Muscle of leg (tissue), 11 donors: ENCODE results near the gene OR51M1. TPM values are rescaled to one million over a fixed set of nuclear protein-coding genes. Genes with fewer than 3 reads are reported as not detected.
"Not testable (repeated sequence)": the region's sequence is repeated elsewhere in the genome, so short reads cannot be mapped to it uniquely, and the experiment has no call there.

Source experiments
- DNase-seq: peaks from one replicate; pipeline ENCODE4 v3.0.0; 2013
- H3K27ac ChIP-seq: one replicate; pipeline ENCODE4 v1.5.1; 2013; ENCODE audit warnings: mild to moderate bottlenecking, low read length, control low read depth
- H3K27me3 ChIP-seq: one replicate; pipeline ENCODE4 v1.6.1; 2013; ENCODE audit warnings: low read length; ENCODE audit not compliant: control insufficient read depth, insufficient read depth
- H3K36me3 ChIP-seq: one replicate; pipeline ENCODE4 v1.6.1; 2013; ENCODE audit warnings: low read length; ENCODE audit not compliant: control insufficient read depth, insufficient read depth
- H3K4me1 ChIP-seq: one replicate; pipeline ENCODE4 v1.6.1; 2013; ENCODE audit warnings: low read length; ENCODE audit not compliant: control insufficient read depth, insufficient read depth
- H3K4me3 ChIP-seq: one replicate; pipeline ENCODE4 v1.5.1; 2013; ENCODE audit warnings: low read length, control low read depth
- H3K9me3 ChIP-seq: replicated peaks from 2 replicates; pipeline ENCODE4 v1.6.1; 2013; ENCODE audit warnings: low read depth, low read length; ENCODE audit not compliant: control insufficient read depth
- WGBS: methylation state at CpG from one replicate; pipeline ENCODE4 v1.1.5; 2013; ENCODE audit warnings: missing lambda C conversion rate; ENCODE audit not compliant: insufficient coverage; 5-methylcytosine and 5-hydroxymethylcytosine counted together
- polyA plus RNA-seq, 8 donors: library from polyadenylated mRNA; unstranded; fragments of 120-200 nt; gene quantifications; one replicate each; pipeline versions ENCODE4 v1.2.1 to v1.2.3, GENCODE V29; 2013; ENCODE audit warnings: inconsistent platforms in 1 of 8, low replicate concordance in 1 of 8; ENCODE audit not compliant: insufficient read length in 8 of 8, insufficient read depth in 1 of 8
- total RNA-seq: library from RNA; stranded (reverse); fragments of 120-200 nt; gene quantifications from one replicate; pipeline ENCODE4 v1.2.4, GENCODE V29; 2013

Gene OR51M1
- total and polyA plus RNA-seq, 9 donors: not detected

- H3K4me1 ChIP-seq, H3K27ac ChIP-seq: not testable (repeated sequence)
- WGBS: no CpG with 5 or more reads among the region's 5 CpGs
Observed at GRCh38 chr11:5356031-5356430, 27.6 kb upstream of the OR51M1 start.

GRCh38 chr11:5362017-5362625 is 21.5 kb upstream of the OR51M1 start:
- Histone ChIP-seq H3K36me3 (no peaks in the 10 kb centered on the region), H3K27ac (no peak overlapping the region)
- no peak for DNase-seq

More at GRCh38 chr11:5356031-5356430, 27.6 kb upstream of the OR51M1 start:
- H3K4me3 ChIP-seq, H3K9me3 ChIP-seq, DNase-seq, H3K27me3 ChIP-seq, H3K36me3 ChIP-seq: not testable (repeated sequence)

GRCh38 chr11:5363679-5364078 is 19.9 kb upstream of the OR51M1 start:
- WGBS: no CpG with 5 or more reads among the region's 1 CpG
- DNase-seq: no peak
- H3K36me3 ChIP-seq: no peaks in the 10 kb centered on the region

More at GRCh38 chr11:5362017-5362625, 21.5 kb upstream of the OR51M1 start:
- no peaks in the 10 kb centered on the region for H3K27me3 ChIP-seq
- H3K4me1 ChIP-seq: no peaks in the 10 kb centered on the region
- no peak overlapping the region for H3K4me3 ChIP-seq
- H3K9me3 ChIP-seq: no peaks in the 10 kb centered on the region
- WGBS: 93% methylated on average over 2 of the region's 3 CpGs

GRCh38 chr11:5364214-5364613 is 19.4 kb upstream of the OR51M1 start:
- WGBS: no CpG with 5 or more reads among the region's 2 CpGs
- no peak overlapping the region for H3K4me3 ChIP-seq
- H3K27ac ChIP-seq: no peak overlapping the region
- no peaks in the 10 kb centered on the region for H3K36me3 ChIP-seq
- H3K27me3 ChIP-seq: no peaks in the 10 kb centered on the region
- no peak for DNase-seq
- H3K9me3 ChIP-seq: no peaks in the 10 kb centered on the region
- no peaks in the 10 kb centered on the region for H3K4me1 ChIP-seq

More at GRCh38 chr11:5363679-5364078, 19.9 kb upstream of the OR51M1 start:
- H3K9me3 ChIP-seq: no peaks in the 10 kb centered on the region
- H3K27me3 ChIP-seq: no peaks in the 10 kb centered on the region
- no peaks in the 10 kb centered on the region for H3K4me1 ChIP-seq
- H3K27ac ChIP-seq: no peak overlapping the region
- H3K4me3 ChIP-seq: no peak overlapping the region

GRCh38 chr11:5366365-5366764 is 17.2 kb upstream of the OR51M1 start:
- 74% methylated on average over 6 of the region's 6 CpGs for WGBS
- H3K36me3 ChIP-seq: not testable (repeated sequence)

GRCh38 chr11:5366856-5367255 is 16.8 kb upstream of the OR51M1 start:
- no CpG with 5 or more reads among the region's 1 CpG for WGBS
- H3K4me1 ChIP-seq: no peaks in the 10 kb centered on the region
- no peak overlapping the region for H3K27ac ChIP-seq
- DNase-seq: no peak
- H3K36me3 ChIP-seq: no peaks in the 10 kb centered on the region
- H3K9me3 ChIP-seq: no peaks in the 10 kb centered on the region
- H3K27me3 ChIP-seq: no peaks in the 10 kb centered on the region
- no peak overlapping the region for H3K4me3 ChIP-seq

More at GRCh38 chr11:5366365-5366764, 17.2 kb upstream of the OR51M1 start:
- H3K27ac ChIP-seq, H3K4me1 ChIP-seq, DNase-seq, H3K9me3 ChIP-seq, H3K27me3 ChIP-seq, H3K4me3 ChIP-seq: not testable (repeated sequence)

- peak; percentile 49 for DNase-seq
- H3K9me3 ChIP-seq: peaks cover under 1% of the 10 kb centered on the region
- no peaks in the 10 kb centered on the region for H3K36me3 ChIP-seq
- H3K27me3 ChIP-seq: no peaks in the 10 kb centered on the region
- H3K4me3 ChIP-seq: no peak overlapping the region
- WGBS: 75% methylated on average over 2 of the region's 2 CpGs
- no peaks in the 10 kb centered on the region for H3K4me1 ChIP-seq
- H3K27ac ChIP-seq: no peak overlapping the region
Observed at GRCh38 chr11:5367448-5368074, 16.1 kb upstream of the OR51M1 start.

GRCh38 chr11:5368502-5369043 is 15.0 kb upstream of the OR51M1 start:
- no CpG with 5 or more reads among the region's 3 CpGs for WGBS
- H3K9me3 ChIP-seq: peaks cover 4% of the 10 kb centered on the region
- no peak overlapping the region for H3K4me3 ChIP-seq
- no peak for DNase-seq
- no peaks in the 10 kb centered on the region for H3K4me1 ChIP-seq
- H3K27me3 ChIP-seq: no peaks in the 10 kb centered on the region
- no peak overlapping the region for H3K27ac ChIP-seq
- no peaks in the 10 kb centered on the region for H3K36me3 ChIP-seq

- peak; percentile 3 for DNase-seq
- Histone ChIP-seq H3K4me1 (no peaks in the 10 kb centered on the region), H3K36me3 (no peaks in the 10 kb centered on the region), H3K9me3 (peaks cover 4% of the 10 kb centered on the region), H3K27ac (no peak overlapping the region), H3K4me3 (no peak overlapping the region), H3K27me3 (no peaks in the 10 kb centered on the region)
Observed at GRCh38 chr11:5369789-5370188, 13.8 kb upstream of the OR51M1 start.

- Histone ChIP-seq H3K4me1 (no peaks in the 10 kb centered on the region), H3K36me3 (no peaks in the 10 kb centered on the region), H3K9me3 (no peaks in the 10 kb centered on the region), H3K27ac (no peak overlapping the region), H3K27me3 (no peaks in the 10 kb centered on the region), H3K4me3 (no peak overlapping the region)
- 13% methylated on average over 1 of the region's 4 CpGs for WGBS
- DNase-seq: peak; percentile 3
Observed at GRCh38 chr11:5380740-5381342, 2.8 kb upstream of the OR51M1 start.
